Kidney (tissue), 14 donors: ENCODE measurements around the gene FAM9A. TPM values are rescaled to one million over a fixed set of nuclear protein-coding genes. Genes with fewer than 3 reads are reported as not detected.

Experiments
- DNase-seq, 5 donors: peaks; one replicate each; pipeline ENCODE4 v3.0.0-alpha.2; 2013 to 2020
- FAIRE-seq: peaks from 2 replicates; lab custom pipeline; 2012; peaks lifted over from hg19 to GRCh38; lab: Jason Lieb, UNC
- H3K27ac ChIP-seq, 2 donors: one replicate each; pipeline ENCODE4 v1.7.0; 2013; ENCODE audit warnings: low read depth in 2 of 2, low read length in 2 of 2, inconsistent platforms in 1 of 2
- H3K27me3 ChIP-seq: one replicate; pipeline ENCODE4 v1.7.1; 2013; ENCODE audit warnings: low read length, inconsistent platforms; ENCODE audit not compliant: control insufficient read depth, insufficient read depth
- H3K36me3 ChIP-seq, 3 donors: one replicate each; pipeline versions ENCODE4 v1.7.0 to v1.7.1; 2013; ENCODE audit warnings: low read length in 3 of 3, control low read depth in 1 of 3, inconsistent platforms in 1 of 3; ENCODE audit not compliant: insufficient read depth in 3 of 3, control insufficient read depth in 2 of 3
- H3K4me1 ChIP-seq, 3 donors: one replicate each; pipeline versions ENCODE4 v1.7.0 to v1.7.1; 2013; ENCODE audit warnings: low read length in 3 of 3, inconsistent platforms in 1 of 3, low read depth in 1 of 3; ENCODE audit not compliant: control insufficient read depth in 2 of 3, insufficient read depth in 2 of 3
- H3K4me3 ChIP-seq, 3 donors: one replicate each; pipeline versions ENCODE4 v1.7.0 to v1.8.1; 2013; ENCODE audit warnings: low read length in 3 of 3, control low read depth in 1 of 3, inconsistent platforms in 1 of 3
- H3K9ac ChIP-seq, 3 donors: one replicate each; pipeline versions ENCODE4 v1.7.0 to v1.7.1; 2013; ENCODE audit warnings: low read length in 3 of 3, control low read depth in 1 of 3, inconsistent platforms in 1 of 3
- H3K9me3 ChIP-seq, 3 donors: one replicate each; pipeline versions ENCODE4 v1.7.0 to v1.7.1; 2013; ENCODE audit warnings: low read length in 3 of 3, control low read depth in 1 of 3, inconsistent platforms in 1 of 3; ENCODE audit not compliant: control insufficient read depth in 2 of 3, insufficient read depth in 1 of 3
- intact Hi-C: fragments of 100-400 bp; cut with DNase I; formaldehyde crosslinking; loops from one replicate; pipeline ENCODE4 v1.11.1; 2022
- polyA plus RNA-seq: library from polyadenylated mRNA; stranded (reverse); fragments of 350-450 nt; fragmentation: Illumina TruSeq; extraction: RNeasy Lipid Tissue Mini Kit (QIAGEN cat#74804); gene quantifications from one replicate; pipeline ENCODE4 v1.2.3, GENCODE V29; 2014; ENCODE audit warnings: low read depth, low replicate concordance; ENCODE audit not compliant: insufficient read depth
- total RNA-seq: library from RNA; stranded (reverse); fragmentation: NEBNext Ultra II Directional; extraction: Animal tissue kit (Norgen Biotek cat#: 25700); gene quantifications from one replicate; pipeline ENCODE4 v1.2.1, GENCODE V29; 2021
- TF ChIP-seq, protein P1 (sequence below): IDR thresholded peaks from 3 replicates; pipeline ENCODE4 v1.5.1; 2012; ENCODE audit warnings: mild to moderate bottlenecking, moderate library complexity, borderline replicate concordance; ENCODE audit not compliant: insufficient read depth; ENCODE audit errors: extremely low read depth
- donor health status: control.
- donor health status: control.
- donor health status: control.
- donor health status: control.
- donor health status: control.
- donor health status: DM: yes; HTN: yes; CAD: no.
- donor health status: Normal renal cell carcinoma (clear cell type).

Gene FAM9A
- total and polyA plus RNA-seq, 2 donors from 2014 or later, result not detected

GRCh38 chrX:8849458-8849857, 48.3 kb upstream of the FAM9A start:
- intact Hi-C loops, result no loop called here
- no peak for FAIRE-seq
- peak in 1 of 5 donors; percentile 11 for DNase-seq

DNA sequence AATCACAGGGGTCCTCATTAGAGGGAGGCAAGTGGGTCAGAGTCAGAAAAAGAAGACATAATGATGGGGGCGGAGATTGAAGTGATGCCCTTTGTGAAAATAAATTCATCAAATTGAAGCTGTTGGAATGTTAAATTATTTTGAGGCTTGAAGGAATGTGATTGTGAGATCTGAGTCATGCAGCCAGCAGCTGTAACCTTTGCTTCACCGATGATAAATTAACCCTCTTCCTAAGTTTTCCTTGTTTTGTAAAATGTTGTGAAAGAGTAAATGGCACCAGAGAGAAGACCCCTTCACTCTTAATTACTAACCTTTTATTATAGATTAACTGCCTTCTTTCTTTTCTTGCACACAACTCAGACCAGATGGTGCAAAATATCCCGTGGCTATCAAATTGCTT, 47.7 kb upstream of the FAM9A start:
- TF ChIP-seq, protein P1, sequence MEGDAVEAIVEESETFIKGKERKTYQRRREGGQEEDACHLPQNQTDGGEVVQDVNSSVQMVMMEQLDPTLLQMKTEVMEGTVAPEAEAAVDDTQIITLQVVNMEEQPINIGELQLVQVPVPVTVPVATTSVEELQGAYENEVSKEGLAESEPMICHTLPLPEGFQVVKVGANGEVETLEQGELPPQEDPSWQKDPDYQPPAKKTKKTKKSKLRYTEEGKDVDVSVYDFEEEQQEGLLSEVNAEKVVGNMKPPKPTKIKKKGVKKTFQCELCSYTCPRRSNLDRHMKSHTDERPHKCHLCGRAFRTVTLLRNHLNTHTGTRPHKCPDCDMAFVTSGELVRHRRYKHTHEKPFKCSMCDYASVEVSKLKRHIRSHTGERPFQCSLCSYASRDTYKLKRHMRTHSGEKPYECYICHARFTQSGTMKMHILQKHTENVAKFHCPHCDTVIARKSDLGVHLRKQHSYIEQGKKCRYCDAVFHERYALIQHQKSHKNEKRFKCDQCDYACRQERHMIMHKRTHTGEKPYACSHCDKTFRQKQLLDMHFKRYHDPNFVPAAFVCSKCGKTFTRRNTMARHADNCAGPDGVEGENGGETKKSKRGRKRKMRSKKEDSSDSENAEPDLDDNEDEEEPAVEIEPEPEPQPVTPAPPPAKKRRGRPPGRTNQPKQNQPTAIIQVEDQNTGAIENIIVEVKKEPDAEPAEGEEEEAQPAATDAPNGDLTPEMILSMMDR, result no peak
- H3K4me1 ChIP-seq, result peaks cover 0 to 2% (median 0%) of the 10 kb centered on the region in 3 donors
- H3K9me3 ChIP-seq, result no peaks in the 10 kb centered on the region
- no peaks in the 10 kb centered on the region for H3K36me3 ChIP-seq
- no peak overlapping the region for H3K4me3 ChIP-seq
- no peaks in the 10 kb centered on the region for H3K27me3 ChIP-seq
- FAIRE-seq (peak; percentile 27), DNase-seq (peak in 2 of 5 donors; percentile 15 to 36)
- H3K9ac ChIP-seq, result no peak overlapping the region
- H3K27ac ChIP-seq, result no peak overlapping the region
- intact Hi-C loops, result no loop called here

More at GRCh38 chrX:8849458-8849857, 48.3 kb upstream of the FAM9A start:
- H3K4me1 ChIP-seq, result peaks cover 0 to 2% (median 0%) of the 10 kb centered on the region in 3 donors
- no peaks in the 10 kb centered on the region for H3K27me3 ChIP-seq
- no peaks in the 10 kb centered on the region for H3K9me3 ChIP-seq
- H3K4me3 ChIP-seq, result no peak overlapping the region
- H3K9ac ChIP-seq, result no peak overlapping the region
- TF ChIP-seq, protein P1, result no peak
- H3K27ac ChIP-seq, result no peak overlapping the region
- no peaks in the 10 kb centered on the region for H3K36me3 ChIP-seq

GRCh38 chrX:8848441-8848840, 47.3 kb upstream of the FAM9A start:
- FAIRE-seq (no peak), DNase-seq (no peak)
- H3K36me3 ChIP-seq, result no peaks in the 10 kb centered on the region
- H3K4me3 ChIP-seq, result no peak overlapping the region
- peaks cover 0 to 2% (median 0%) of the 10 kb centered on the region in 3 donors for H3K4me1 ChIP-seq
- H3K9me3 ChIP-seq, result no peaks in the 10 kb centered on the region
- TF ChIP-seq, protein P1, result no peak
- intact Hi-C loops, result no loop called here
- H3K27ac ChIP-seq, result no peak overlapping the region
- no peak overlapping the region for H3K9ac ChIP-seq
- no peaks in the 10 kb centered on the region for H3K27me3 ChIP-seq

GRCh38 chrX:8847360-8847759, 46.2 kb upstream of the FAM9A start:
- Histone ChIP-seq H3K36me3 (no peaks in the 10 kb centered on the region), H3K9me3 (no peaks in the 10 kb centered on the region), H3K4me3 (no peak overlapping the region), H3K4me1 (peaks cover 0 to 2% (median 0%) of the 10 kb centered on the region in 3 donors), H3K27ac (no peak overlapping the region), H3K9ac (no peak overlapping the region), H3K27me3 (no peaks in the 10 kb centered on the region)
- intact Hi-C loops, result no loop called here
- FAIRE-seq (peak; percentile 56), DNase-seq (no peak)
- TF ChIP-seq, protein P1, result no peak
